HEK293 (cell line): ENCODE data around the gene DEFB127.

Experiments used
- CTCF ChIA-PET: fragments of 350-600 bp; formaldehyde crosslinking; extraction: SDS; loops from one replicate; lab custom pipeline; 2021; ENCODE audit warnings: antibody characterized with exemption; lab: Yijun Ruan, JAX
- POLR2A ChIA-PET: fragments of 300-600 bp; formaldehyde crosslinking; extraction: SDS; loops from one replicate; lab custom pipeline; 2020; ENCODE audit warnings: antibody characterized with exemption, inconsistent platforms; lab: Yijun Ruan, JAX
- H3K27ac ChIP-seq: fragments of 200-500 bp; sonication (Bioruptor generic); 2 replicates; pipeline ENCODE4 v1.5.1; 2014; ENCODE audit warnings: low read depth, low read length, control low read depth, inconsistent platforms; ENCODE audit errors: extremely low read depth
- H3K36me3 ChIP-seq, 2 experiments: fragments of 200-500 bp in 1 of 2; sonication (Bioruptor generic) in 1 of 2; 1 replicate in 1 of 2; 2 replicates in 1 of 2; pipeline ENCODE4 v1.5.1; 2014 to 2017; ENCODE audit warnings: inconsistent platforms in 2 of 2, low read length in 2 of 2; ENCODE audit not compliant: control insufficient read depth in 2 of 2, insufficient read depth in 1 of 2
- H3K4me1 ChIP-seq: fragments of 200-500 bp; sonication (Bioruptor generic); 2 replicates; pipeline ENCODE4 v1.5.1; 2014; ENCODE audit warnings: mild to moderate bottlenecking, low read length, inconsistent platforms; ENCODE audit not compliant: control insufficient read depth, insufficient read depth
- H3K4me3 ChIP-seq: 2 replicates; pipeline ENCODE4 v1.5.1; 2011; ENCODE audit warnings: low read depth, mild to moderate bottlenecking, control low read depth, low read length, moderate library complexity
- H3K9me3 ChIP-seq: fragments of 200-500 bp; sonication (Bioruptor generic); 2 replicates; pipeline ENCODE4 v1.5.1; 2014; ENCODE audit warnings: low read depth, low read length, inconsistent platforms; ENCODE audit not compliant: control insufficient read depth, insufficient read depth
- BCL11B ChIP-seq: fragments of 450-650 bp; formaldehyde crosslinking; IDR thresholded peaks from 2 replicates; pipeline ENCODE4 v1.5.1; 2016; ENCODE audit warnings: low read depth, missing biosample characterization, missing genetic modification characterization
- GLIS2 ChIP-seq: fragments of 450-650 bp; formaldehyde crosslinking; IDR thresholded peaks from 2 replicates; pipeline ENCODE4 v1.5.1; 2016; ENCODE audit warnings: missing biosample characterization, missing genetic modification characterization
- OSR2 ChIP-seq: fragments of 450-650 bp; formaldehyde crosslinking; IDR thresholded peaks from 2 replicates; pipeline ENCODE4 v1.5.1; 2016; ENCODE audit warnings: missing biosample characterization, missing genetic modification characterization
- RBAK ChIP-seq: fragments of 450-650 bp; formaldehyde crosslinking; IDR thresholded peaks from 2 replicates; pipeline ENCODE4 v1.5.1; 2016; ENCODE audit warnings: missing biosample characterization, missing genetic modification characterization
- SETDB1 ChIP-seq: IDR thresholded peaks from one replicate; pipeline ENCODE4 v1.6.1; 2017; ENCODE audit warnings: mild to moderate bottlenecking, low read length, moderate library complexity, mixed read lengths; ENCODE audit not compliant: insufficient read length
- YY1 ChIP-seq: fragments of 450-650 bp; formaldehyde crosslinking; IDR thresholded peaks from 2 replicates; pipeline ENCODE4 v1.5.1; 2018; ENCODE audit warnings: missing biosample characterization, missing genetic modification characterization
- YY2 ChIP-seq: fragments of 450-650 bp; formaldehyde crosslinking; IDR thresholded peaks from 2 replicates; pipeline ENCODE4 v1.5.1; 2016; ENCODE audit warnings: missing biosample characterization, missing genetic modification characterization
- ZBTB7A ChIP-seq: fragments of 450-650 bp; formaldehyde crosslinking; IDR thresholded peaks from 2 replicates; pipeline ENCODE4 v1.5.1; 2016; ENCODE audit warnings: low read depth, missing biosample characterization, missing genetic modification characterization
- ZNF10 ChIP-seq: fragments of 450-650 bp; formaldehyde crosslinking; IDR thresholded peaks from 2 replicates; pipeline ENCODE4 v1.5.1; 2017; ENCODE audit warnings: missing biosample characterization, missing genetic modification characterization
- ZNF138 ChIP-seq: fragments of 450-650 bp; formaldehyde crosslinking; IDR thresholded peaks from 2 replicates; pipeline ENCODE4 v1.5.1; 2016; ENCODE audit warnings: missing biosample characterization, missing genetic modification characterization, borderline replicate concordance
- ZNF16 ChIP-seq: fragments of 450-650 bp; formaldehyde crosslinking; IDR thresholded peaks from 2 replicates; pipeline ENCODE4 v1.5.1; 2016; ENCODE audit warnings: low read depth, missing biosample characterization, missing genetic modification characterization
- ZNF174 ChIP-seq: fragments of 450-650 bp; formaldehyde crosslinking; IDR thresholded peaks from 2 replicates; pipeline ENCODE4 v1.5.0; 2017; ENCODE audit warnings: missing biosample characterization, mild to moderate bottlenecking, missing genetic modification characterization
- ZNF274 ChIP-seq, 2 experiments: fragments of 200-500 bp in 1 of 2; fragments of 450-650 bp in 1 of 2; sonication (Bioruptor generic) in 1 of 2; formaldehyde crosslinking in 1 of 2; IDR thresholded peaks; 2 replicates each; pipeline versions ENCODE4 v1.5.1 to v1.6.1; 2014 to 2016; ENCODE audit warnings: borderline replicate concordance in 1 of 2, inconsistent platforms in 1 of 2, low read length in 1 of 2, missing biosample characterization in 1 of 2, missing genetic modification characterization in 1 of 2
- ZNF354C ChIP-seq: fragments of 450-650 bp; formaldehyde crosslinking; IDR thresholded peaks from 2 replicates; pipeline ENCODE4 v1.5.1; 2016; ENCODE audit warnings: missing biosample characterization, missing genetic modification characterization, low read depth, borderline replicate concordance
- ZNF423 ChIP-seq: fragments of 450-650 bp; formaldehyde crosslinking; IDR thresholded peaks from 2 replicates; pipeline ENCODE4 v1.5.1; 2016; ENCODE audit warnings: missing biosample characterization, missing genetic modification characterization
- ZNF626 ChIP-seq: fragments of 450-650 bp; sonication (Bioruptor Pico); formaldehyde crosslinking; IDR thresholded peaks from 2 replicates; pipeline ENCODE4 v1.5.1; 2018; ENCODE audit warnings: missing biosample characterization, missing genetic modification characterization, inconsistent platforms
- ZNF677 ChIP-seq: fragments of 450-650 bp; IDR thresholded peaks from 2 replicates; pipeline ENCODE4 v1.5.0; 2018; ENCODE audit warnings: missing biosample characterization, mild to moderate bottlenecking, missing genetic modification characterization, moderate library complexity
- ZNF76 ChIP-seq: fragments of 450-650 bp; formaldehyde crosslinking; IDR thresholded peaks from 2 replicates; pipeline ENCODE4; 2016; ENCODE audit warnings: low read depth, missing biosample characterization, missing genetic modification characterization, borderline replicate concordance
- TF ChIP-seq, protein P1 (sequence below): fragments of 450-650 bp; formaldehyde crosslinking; IDR thresholded peaks from 2 replicates; pipeline ENCODE4 v1.5.1; 2016; ENCODE audit warnings: missing biosample characterization, missing genetic modification characterization
- TF ChIP-seq, protein P2 (sequence below): fragments of 450-650 bp; formaldehyde crosslinking; IDR thresholded peaks from 2 replicates; pipeline ENCODE4 v1.5.1; 2017; ENCODE audit warnings: missing biosample characterization, missing genetic modification characterization
- TF ChIP-seq, protein P3 (sequence below): fragments of 450-650 bp; formaldehyde crosslinking; conservative IDR thresholded peaks from 2 replicates; pipeline ENCODE4 v1.5.1; 2016; ENCODE audit warnings: low read depth, missing biosample characterization, missing genetic modification characterization
- TF ChIP-seq, protein P4 (sequence below): fragments of 450-650 bp; formaldehyde crosslinking; IDR thresholded peaks from 2 replicates; pipeline ENCODE4 v1.5.1; 2016; ENCODE audit warnings: missing biosample characterization, missing genetic modification characterization
- TF ChIP-seq, protein P5 (sequence below): fragments of 450-650 bp; formaldehyde crosslinking; IDR thresholded peaks from 2 replicates; pipeline ENCODE4 v1.5.1; 2016; ENCODE audit warnings: missing biosample characterization, missing genetic modification characterization

Gene DEFB127, protein sequence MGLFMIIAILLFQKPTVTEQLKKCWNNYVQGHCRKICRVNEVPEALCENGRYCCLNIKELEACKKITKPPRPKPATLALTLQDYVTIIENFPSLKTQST

DNA sequence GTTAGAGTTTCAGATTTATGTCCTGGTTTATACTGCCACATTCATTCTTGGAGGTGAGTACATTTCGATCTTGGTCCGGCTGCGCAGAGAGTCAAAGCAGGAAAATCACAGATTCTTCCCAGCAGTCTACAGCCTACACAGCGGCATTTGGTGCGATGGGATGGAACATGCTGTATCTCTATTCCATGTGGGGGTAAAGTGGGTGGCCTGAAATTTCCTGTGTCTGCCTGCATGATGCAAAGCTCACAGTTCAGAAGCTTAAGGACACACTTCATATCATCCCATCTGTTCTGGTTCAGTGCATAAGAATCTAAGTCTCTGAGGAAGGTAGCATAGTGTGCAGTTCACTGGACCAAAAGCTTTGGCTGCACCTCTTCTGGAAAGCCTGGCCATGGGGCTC lies at the start of gene DEFB127:
TSS of gene DEFB127 (plus strand) at position 301 of the 400 bp plus-strand sequence. CDS start at position 392, 91 bp downstream.
- no peak within 1 kb of the TSS for H3K27ac ChIP-seq
- H3K4me3 ChIP-seq, result no peak within 1 kb of the TSS
- no peaks in the 10 kb centered on the region for H3K9me3 ChIP-seq
- H3K4me1 ChIP-seq, result no peaks in the 10 kb centered on the region
- CTCF ChIA-PET, result interaction anchor here (0.6 kb wide), 1 partner anchor 68 kb away, joined by 3 read pairs; no protein-coding TSS in a partner anchor
- H3K36me3 ChIP-seq, result no peaks in the 10 kb centered on the region
- TF ChIP-seq OSR2 (tag by site-specific recombination) (no peak), BCL11B (tag by site-specific recombination) (no peak), ZNF174 (no peak), YY1 (tag by site-specific recombination) (no peak), RBAK (tag by site-specific recombination) (no peak), ZNF626 (tag by site-specific recombination) (no peak), ZNF423 (no peak), ZNF677 (no peak)
- TF ChIP-seq, protein P1, sequence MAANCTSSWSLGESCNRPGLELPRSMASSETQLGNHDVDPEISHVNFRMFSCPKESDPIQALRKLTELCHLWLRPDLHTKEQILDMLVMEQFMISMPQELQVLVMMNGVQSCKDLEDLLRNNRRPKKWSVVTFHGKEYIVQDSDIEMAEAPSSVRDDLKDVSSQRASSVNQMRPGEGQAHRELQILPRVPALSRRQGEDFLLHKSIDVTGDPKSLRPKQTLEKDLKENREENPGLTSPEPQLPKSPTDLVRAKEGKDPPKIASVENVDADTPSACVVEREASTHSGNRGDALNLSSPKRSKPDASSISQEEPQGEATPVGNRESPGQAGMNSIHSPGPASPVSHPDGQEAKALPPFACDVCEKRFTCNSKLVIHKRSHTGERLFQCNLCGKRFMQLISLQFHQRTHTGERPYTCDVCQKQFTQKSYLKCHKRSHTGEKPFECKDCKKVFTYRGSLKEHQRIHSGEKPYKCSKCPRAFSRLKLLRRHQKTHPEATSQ, result no peak
- TF ChIP-seq, protein P2, sequence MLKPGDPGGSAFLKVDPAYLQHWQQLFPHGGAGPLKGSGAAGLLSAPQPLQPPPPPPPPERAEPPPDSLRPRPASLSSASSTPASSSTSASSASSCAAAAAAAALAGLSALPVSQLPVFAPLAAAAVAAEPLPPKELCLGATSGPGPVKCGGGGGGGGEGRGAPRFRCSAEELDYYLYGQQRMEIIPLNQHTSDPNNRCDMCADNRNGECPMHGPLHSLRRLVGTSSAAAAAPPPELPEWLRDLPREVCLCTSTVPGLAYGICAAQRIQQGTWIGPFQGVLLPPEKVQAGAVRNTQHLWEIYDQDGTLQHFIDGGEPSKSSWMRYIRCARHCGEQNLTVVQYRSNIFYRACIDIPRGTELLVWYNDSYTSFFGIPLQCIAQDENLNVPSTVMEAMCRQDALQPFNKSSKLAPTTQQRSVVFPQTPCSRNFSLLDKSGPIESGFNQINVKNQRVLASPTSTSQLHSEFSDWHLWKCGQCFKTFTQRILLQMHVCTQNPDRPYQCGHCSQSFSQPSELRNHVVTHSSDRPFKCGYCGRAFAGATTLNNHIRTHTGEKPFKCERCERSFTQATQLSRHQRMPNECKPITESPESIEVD (tag by site-specific recombination), result no peak
- TF ChIP-seq, all 188 proteins: peak for 0
- POLR2A ChIA-PET, result no interaction called here

DNA sequence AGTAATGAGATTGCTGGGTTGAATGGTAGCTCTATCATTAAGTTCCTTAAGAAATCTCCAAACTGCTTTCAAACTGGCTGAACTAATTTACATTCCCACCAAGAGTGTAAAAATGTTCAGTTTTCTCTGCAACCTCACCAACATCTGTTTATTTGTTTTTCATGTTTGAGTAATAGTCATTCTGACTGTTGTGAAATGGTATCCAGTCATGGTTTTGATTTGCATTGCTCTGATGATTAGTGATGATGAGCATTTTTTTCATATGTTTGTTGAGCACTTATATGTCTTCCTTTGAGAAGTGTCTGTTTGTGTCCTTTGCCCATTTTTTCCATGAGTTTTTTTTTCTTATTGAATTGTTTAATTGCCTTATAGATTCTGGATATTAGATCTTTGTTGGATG lies 44.9 kb upstream of the DEFB127 start:
- no peak overlapping the region for H3K27ac ChIP-seq
- TF ChIP-seq ZNF354C (tag by site-specific recombination) (no peak), ZBTB7A (no peak), ZNF10 (tag by site-specific recombination) (no peak), GLIS2 (tag by site-specific recombination) (no peak), ZNF138 (tag by site-specific recombination) (no peak), SETDB1 (no peak), ZNF76 (tag by site-specific recombination) (no peak), ZNF274 (IDR thresholded peaks at IDR 0.05; ENCODE audit: low read length) (no peak), ZNF274 (tag by site-specific recombination; IDR thresholded peaks at IDR 0.05; ENCODE audit: borderline replicate concordance) (no peak), ZNF16 (tag by site-specific recombination) (no peak), YY2 (tag by site-specific recombination) (no peak)
- TF ChIP-seq, protein P3, sequence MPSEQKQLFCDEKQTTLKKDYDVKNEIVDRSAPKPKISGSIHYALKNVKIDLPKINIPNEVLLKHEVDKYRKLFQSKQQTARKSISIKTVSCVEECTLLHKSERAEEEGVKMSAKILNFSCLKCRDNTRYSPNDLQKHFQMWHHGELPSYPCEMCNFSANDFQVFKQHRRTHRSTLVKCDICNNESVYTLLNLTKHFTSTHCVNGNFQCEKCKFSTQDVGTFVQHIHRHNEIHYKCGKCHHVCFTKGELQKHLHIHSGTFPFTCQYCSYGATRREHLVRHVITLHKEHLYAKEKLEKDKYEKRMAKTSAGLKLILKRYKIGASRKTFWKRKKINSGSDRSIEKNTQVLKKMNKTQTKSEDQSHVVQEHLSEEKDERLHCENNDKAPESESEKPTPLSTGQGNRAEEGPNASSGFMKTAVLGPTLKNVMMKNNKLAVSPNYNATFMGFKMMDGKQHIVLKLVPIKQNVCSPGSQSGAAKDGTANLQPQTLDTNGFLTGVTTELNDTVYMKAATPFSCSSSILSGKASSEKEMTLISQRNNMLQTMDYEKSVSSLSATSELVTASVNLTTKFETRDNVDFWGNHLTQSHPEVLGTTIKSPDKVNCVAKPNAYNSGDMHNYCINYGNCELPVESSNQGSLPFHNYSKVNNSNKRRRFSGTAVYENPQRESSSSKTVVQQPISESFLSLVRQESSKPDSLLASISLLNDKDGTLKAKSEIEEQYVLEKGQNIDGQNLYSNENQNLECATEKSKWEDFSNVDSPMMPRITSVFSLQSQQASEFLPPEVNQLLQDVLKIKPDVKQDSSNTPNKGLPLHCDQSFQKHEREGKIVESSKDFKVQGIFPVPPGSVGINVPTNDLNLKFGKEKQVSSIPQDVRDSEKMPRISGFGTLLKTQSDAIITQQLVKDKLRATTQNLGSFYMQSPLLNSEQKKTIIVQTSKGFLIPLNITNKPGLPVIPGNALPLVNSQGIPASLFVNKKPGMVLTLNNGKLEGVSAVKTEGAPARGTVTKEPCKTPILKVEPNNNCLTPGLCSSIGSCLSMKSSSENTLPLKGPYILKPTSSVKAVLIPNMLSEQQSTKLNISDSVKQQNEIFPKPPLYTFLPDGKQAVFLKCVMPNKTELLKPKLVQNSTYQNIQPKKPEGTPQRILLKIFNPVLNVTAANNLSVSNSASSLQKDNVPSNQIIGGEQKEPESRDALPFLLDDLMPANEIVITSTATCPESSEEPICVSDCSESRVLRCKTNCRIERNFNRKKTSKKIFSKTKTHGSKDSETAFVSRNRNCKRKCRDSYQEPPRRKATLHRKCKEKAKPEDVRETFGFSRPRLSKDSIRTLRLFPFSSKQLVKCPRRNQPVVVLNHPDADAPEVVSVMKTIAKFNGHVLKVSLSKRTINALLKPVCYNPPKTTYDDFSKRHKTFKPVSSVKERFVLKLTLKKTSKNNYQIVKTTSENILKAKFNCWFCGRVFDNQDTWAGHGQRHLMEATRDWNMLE (tag by site-specific recombination), result no peak
- TF ChIP-seq, protein P4, sequence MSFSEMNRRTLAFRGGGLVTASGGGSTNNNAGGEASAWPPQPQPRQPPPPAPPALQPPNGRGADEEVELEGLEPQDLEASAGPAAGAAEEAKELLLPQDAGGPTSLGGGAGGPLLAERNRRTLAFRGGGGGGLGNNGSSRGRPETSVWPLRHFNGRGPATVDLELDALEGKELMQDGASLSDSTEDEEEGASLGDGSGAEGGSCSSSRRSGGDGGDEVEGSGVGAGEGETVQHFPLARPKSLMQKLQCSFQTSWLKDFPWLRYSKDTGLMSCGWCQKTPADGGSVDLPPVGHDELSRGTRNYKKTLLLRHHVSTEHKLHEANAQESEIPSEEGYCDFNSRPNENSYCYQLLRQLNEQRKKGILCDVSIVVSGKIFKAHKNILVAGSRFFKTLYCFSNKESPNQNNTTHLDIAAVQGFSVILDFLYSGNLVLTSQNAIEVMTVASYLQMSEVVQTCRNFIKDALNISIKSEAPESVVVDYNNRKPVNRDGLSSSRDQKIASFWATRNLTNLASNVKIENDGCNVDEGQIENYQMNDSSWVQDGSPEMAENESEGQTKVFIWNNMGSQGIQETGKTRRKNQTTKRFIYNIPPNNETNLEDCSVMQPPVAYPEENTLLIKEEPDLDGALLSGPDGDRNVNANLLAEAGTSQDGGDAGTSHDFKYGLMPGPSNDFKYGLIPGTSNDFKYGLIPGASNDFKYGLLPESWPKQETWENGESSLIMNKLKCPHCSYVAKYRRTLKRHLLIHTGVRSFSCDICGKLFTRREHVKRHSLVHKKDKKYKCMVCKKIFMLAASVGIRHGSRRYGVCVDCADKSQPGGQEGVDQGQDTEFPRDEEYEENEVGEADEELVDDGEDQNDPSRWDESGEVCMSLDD (tag by site-specific recombination), result no peak
- TF ChIP-seq, protein P5, sequence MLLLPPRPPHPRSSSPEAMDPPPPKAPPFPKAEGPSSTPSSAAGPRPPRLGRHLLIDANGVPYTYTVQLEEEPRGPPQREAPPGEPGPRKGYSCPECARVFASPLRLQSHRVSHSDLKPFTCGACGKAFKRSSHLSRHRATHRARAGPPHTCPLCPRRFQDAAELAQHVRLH (tag by site-specific recombination), result no peak
- TF ChIP-seq, all 188 proteins: peak for 0
- no peaks in the 10 kb centered on the region for H3K4me1 ChIP-seq
- H3K4me3 ChIP-seq, result no peak overlapping the region
- POLR2A ChIA-PET, result no interaction called here
- CTCF ChIA-PET, result no interaction called here
- H3K9me3 ChIP-seq, result peaks cover 1% of the 10 kb centered on the region; the same call in 1 of the 2 replicates
- no peaks in the 10 kb centered on the region for H3K36me3 ChIP-seq
